NCI-H187 (cell line): Measurements from ENCODE around the gene ADAM12.

Experiments used
- DNase-seq, 2 experiments: peaks; one replicate each; lab custom pipeline; 2025; lab: John Stamatoyannopoulos, UW

ADAM12 gene

DNA sequence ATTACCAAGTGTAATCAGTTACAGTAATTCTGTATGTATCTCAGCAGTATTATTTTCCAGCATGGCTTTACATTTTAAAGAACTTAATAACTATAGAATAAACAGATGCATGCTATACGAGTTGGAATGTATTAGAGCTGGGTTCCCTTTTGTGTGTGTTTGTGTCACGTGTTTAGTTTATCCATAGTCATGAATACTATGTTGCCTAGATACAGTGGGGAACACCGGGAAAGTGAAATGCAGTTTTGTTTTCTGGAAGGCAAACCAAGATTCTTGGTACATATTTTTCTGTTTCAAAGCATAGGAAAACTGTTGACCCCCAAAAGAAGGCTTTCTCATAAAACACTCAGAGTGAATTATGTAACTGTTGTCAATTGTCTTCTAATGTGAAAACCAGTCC, 372.9 kb downstream of the ADAM12 start:
- DNase-seq, result no peak

DNA sequence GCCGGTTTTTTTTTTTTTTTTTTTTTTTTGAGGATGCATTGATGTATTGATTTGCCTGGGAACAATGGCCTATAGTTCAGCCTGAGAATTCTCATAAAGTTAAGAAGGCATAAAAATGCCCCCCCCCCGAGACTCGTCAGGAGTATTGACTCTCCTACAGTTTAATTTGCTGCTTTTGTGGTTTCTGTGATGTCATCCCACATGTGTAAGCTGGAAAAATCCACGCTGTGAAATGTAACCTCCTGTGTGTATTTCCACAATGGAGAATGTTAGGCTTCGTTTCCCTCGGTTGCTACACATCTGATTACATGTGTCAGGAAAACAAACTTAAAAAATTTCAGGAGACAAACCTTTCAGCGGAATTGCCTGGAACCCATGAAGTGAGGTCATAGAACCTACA, 374.0 kb downstream of the ADAM12 start:
- no peak for DNase-seq

DNA sequence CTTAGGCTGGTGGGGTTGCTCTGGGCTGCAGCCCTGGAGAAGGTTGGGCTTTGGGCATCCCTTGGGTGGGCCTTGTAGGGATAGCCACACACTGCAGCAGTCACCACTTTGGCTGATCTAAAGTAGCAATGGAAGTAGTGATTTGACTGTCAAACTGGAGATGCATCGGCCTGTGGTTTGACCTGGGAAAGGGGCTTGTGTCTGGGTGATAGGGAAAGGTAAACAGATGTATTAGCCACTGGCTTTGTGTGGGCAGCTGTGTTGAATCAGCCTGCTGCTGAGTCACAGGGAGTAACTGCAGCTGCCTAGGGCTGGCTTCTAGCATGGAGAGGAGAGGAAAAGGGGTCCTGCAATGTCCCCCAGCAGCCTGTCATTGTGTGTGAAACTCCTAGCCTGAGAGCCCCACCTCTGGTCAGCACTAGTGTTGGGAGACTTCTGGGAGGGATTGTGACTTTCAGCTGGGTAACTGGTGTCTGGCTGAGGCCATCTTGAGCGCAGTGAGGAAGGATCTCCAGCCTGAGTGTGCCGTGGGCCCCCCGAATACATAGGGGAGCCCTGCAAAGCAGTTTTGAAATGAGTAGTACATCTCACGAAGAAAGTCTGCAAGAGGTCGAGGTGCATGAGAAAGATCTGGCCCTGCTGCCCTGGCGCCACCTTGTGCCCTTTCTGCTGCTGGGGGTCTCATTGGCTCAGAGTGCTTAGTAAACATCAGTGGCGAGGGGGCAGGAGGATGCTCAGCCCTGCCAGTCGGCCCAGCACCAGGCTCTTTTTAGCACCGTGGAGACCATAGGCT, 374.6 kb downstream of the ADAM12 start:
- DNase-seq, result no peak

DNA sequence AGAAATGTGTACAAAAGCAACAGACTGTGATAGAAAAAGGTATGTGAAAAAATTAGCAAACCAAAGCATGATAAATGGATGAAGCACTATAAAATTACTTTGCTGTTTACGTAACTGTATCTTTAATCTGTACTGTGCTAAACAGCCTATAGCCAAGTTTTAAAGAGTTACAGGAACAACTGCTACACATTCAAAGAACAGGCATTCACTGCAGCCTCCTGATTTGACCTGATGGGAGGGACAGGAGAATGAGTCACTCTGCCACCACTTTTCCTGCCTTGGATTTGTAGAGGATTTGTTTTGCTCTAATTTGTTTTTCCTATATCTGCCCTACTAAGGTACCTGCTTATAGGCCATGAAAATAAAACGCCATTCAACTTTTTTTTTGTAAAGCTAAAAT, 375.8 kb downstream of the ADAM12 start:
- DNase-seq, result no peak

DNA sequence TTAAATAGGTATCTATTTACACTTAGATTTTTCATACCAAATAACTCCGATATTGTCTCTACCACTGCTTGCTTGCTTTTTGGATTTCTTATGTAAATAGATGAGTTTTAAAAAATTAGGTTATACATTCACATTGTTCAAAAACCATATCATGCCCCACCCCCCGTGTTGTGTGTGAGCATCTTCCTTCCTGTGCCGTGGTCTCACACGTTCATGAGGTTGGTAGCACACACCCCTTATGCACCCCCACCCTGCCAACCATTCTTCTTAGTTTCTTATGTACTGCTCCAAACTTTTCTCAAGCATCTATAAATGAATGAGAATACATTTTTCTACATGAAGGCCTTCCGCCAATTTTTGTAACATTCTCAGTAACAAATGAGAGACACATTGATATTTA, 376.3 kb downstream of the ADAM12 start:
- DNase-seq, result no peak

DNA sequence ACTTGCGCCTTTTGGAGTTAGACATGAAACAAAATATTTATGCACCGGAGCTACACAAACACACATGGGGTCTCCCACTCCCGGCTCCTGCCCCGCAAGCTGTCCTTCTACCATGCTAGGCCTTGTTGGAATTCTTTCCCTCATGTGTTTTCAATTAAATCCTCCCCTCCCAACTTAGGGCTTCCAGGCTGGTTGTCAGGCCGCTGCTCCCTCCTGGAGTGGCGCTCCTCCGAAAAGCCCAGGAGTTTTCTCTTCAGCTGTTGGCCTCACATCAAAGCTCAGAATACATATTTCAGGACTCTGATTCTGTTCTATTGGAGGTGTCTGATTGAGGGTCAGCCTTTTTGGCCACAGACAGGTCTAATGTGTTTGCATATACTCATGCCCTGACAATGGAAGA, 378.6 kb downstream of the ADAM12 start:
- DNase-seq, result no peak

DNA sequence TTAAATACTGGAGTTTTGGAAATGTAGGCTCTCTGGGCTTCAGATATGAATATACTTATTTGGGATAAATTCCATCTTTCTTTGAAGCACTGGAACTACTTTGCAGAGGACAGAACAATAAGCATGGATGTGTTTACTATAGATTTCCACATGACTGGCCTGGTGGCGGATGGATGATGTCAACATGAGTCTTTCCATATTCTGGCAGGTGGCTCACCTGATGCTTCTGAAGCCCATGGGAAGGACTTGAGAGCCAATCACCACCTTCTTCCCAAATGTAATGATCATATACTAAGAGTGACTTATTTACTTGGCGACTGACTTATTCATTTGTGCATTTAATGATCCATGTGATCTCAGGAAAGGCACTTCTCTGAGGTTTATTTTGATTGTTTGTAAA, 381.4 kb downstream of the ADAM12 start:
- DNase-seq, result no peak

DNA sequence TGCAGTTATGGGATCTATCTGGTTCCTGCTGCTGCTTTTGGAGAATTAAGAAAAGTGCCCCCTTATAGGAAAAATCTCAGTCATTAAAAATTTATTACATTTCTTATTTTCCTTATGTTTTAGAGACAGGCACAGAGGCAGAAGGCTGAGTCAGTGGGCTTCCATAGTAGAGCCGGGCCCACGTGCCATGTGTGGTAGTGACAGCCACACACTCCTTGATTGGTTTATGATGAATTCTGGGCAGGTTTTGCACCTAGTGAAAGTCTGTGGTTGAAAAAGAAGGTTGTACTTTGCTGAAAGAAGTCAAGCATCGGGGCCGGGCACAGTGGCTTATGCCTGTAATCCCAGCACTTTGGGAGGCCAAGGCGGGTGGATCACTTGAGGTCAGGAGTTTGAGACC, 382.0 kb downstream of the ADAM12 start:
- no peak for DNase-seq

DNA sequence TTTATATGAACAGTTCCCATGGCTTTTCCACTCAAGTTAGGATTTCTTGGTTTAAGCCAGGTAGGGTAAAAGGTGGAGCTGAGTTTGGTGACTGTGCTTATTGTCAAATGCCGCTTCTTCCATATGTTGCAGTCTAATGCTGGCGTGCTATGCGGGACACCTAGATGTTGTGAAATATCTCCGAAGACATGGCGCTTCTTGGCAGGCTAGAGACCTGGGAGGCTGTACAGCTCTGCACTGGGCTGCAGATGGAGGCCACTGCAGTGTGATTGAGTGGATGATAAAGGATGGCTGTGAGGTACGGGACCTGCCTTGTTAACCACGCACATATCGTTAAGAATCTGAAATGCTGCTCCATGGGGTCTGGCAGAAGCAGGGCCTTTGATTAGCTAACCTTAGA, 383.5 kb downstream of the ADAM12 start:
- DNase-seq, result no peak

DNA sequence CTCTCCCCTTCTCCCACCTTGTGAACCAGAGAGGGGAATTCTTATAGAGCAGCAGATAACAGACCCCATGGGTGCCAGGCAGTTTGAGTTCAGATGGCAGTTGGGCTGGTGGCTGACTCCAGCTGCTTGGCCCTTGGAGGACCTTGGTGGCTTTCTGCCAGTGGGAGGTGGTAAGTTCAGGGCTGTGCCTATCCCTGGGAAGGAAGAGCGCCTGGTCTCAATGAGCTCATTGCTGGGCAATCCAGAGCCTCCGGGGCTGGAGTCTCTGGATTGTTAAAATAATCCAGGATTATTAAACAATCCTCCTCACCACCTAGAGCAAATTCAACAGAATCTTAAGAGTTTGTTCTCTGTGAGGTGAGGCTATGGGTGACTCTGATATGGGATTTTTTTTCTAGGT, 386.7 kb downstream of the ADAM12 start:
- DNase-seq, result no peak

DNA sequence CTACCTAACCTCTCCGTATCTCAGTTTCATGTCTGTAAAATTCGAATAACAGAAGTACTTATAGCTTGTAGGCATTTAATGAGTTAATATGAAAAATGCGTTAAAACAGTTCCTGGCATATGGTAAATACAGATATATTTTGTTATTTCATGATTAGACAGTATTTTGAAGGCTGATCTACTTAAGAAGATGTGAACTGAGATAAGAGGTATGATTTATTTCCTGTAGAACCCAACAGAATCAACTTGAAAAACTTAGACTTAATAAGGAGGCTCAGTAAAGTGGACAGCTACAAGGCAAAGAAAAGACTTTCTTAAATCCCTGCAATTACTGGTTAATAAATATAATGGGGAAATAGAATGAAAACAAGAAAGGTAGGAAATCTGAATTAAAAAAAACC, 388.6 kb downstream of the ADAM12 start:
- DNase-seq, result no peak

DNA sequence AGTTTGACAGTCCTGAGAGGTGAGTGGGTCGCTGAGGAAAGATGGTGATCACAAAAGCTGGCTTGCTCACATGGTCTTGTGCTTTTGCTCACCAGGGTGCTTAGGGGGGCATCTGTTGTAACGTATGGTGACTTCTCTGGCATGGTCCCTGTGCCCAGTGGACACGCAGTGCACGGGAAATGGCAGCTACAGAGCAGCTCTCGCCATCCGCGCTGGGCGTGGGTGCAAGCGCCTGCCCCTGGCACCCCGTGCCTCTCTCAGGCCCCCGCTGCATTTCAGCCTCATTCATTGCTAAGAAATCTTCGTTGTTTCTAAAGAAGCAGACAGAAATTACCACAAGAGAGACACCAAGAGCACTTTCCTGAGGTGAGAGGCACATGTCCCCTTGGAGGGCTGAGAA, 390.7 kb downstream of the ADAM12 start:
- DNase-seq, result no peak

DNA sequence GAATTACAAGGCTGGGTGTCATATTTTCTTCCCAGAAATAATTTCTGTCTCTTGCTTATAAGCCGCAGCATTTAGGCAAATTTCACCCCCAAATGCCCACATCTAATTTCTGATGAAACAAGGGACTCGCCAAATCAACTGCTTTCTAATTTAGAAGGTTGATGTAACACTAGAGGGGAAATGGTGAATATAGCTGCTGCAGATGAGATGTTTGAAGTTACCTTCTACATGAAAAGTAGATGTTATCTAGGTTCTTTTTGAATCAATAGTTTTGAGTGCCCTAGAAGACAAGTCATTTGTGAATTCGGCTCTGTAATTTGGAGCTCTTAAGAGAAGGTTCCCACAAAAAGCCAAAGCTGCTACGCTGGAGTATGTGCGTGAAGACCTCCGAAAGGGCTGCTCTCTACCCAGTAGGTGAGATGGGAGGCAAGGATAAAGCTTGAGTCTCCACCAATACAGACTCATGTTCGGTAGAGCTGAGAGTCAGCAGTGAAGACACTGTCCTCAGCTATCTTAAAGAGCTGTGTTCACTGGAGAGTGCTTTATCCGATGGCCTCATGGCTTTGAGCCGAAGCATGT, 392.5 kb downstream of the ADAM12 start:
- DNase-seq, result no peak

DNA sequence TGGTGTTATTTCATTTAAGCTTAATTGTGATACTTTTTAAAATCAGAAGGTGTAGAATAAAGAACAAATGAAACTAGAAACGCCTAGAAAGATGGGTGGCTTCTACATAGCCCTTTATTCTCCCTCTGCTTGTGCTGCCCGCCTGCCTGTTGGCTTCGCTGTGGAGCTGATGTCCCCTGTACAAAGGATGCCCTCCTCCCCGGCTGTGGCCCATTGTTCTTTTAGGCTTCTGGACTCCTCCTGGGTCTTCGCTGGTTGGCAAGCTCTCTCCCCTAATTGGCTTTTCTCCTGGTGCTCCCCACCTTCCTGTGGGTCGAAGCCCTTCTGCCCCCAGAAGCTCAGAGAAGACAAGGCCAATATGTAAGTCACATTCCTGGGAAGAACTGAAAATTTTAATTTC, 393.7 kb downstream of the ADAM12 start:
- no peak for DNase-seq

DNA sequence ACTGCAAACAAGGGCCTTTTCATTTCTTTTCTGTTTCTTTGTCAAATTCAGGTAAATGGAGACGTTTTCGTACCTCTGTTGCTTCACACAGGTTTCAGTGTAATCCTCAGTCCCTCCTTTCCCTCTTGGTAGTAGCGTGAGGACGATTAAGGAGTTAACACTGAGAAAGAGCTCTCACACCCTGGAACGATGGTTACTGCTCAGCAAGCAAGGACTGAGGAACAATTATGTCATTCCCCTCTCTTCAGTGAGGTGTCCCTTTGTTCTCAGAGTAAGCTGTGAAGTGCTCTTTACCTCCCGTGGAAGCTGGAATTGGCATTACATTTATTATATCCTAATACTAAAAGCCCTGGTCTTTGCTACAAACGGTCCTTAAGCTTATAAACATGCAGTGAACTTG, 396.0 kb downstream of the ADAM12 start:
- DNase-seq, result no peak

DNA sequence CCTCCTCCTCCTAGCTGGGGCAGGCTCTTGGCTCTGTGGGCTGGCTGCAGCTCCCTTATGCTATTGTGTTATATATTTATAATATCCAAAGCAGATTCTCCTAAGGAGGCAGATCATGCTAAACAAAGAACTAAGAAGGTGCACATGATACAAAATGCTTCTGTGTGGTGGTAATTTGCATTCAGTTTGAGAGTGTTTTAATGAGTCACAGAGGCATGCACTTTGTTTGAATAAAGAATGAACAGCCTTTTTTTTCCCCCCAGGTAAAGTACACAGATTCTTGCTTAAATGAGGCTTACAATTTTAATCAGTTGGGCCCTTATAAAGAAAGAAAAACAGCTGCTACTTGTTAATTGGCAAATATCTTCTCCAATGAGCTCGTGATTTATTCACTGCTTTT, 396.9 kb downstream of the ADAM12 start:
- DNase-seq, result no peak

DNA sequence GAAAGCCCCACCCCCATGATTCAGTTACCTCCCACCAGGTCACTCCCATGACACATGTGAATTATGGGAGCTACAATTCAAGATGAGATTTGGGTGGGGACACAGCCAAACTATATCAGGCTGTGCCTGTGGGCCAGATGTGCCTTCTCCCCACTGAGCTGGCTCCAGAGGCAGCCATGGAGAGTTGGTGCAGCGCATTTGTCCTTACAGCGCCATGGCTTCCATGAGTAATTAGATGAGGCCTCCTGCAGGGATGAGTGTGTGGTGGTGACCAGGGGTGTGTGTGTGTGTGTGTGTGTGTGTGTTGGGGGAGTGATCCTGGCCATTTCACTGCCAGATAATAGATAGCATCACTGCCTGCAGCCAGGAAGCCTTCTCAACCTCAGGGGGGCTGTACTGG, 397.3 kb downstream of the ADAM12 start:
- DNase-seq, result no peak

DNA sequence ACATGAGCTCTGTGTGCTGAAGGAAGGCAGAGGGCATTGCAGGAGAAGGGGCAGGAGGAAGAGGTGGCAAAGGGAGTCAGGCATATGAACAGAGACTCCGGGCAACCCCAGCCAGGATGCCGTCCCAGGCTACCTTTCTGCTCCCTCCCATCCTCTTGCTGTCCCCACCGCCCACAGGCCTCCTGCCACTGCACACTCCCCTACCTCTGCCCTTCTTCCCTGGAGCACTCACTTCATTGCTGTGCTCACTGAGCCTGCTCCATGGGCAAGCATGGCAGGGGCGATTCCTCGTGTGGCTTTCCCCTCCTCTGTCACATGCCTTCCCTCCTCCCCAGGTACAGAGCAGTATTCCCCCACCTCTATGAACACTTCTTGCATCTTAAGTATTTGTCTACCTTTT, 398.5 kb downstream of the ADAM12 start:
- no peak for DNase-seq

DNA sequence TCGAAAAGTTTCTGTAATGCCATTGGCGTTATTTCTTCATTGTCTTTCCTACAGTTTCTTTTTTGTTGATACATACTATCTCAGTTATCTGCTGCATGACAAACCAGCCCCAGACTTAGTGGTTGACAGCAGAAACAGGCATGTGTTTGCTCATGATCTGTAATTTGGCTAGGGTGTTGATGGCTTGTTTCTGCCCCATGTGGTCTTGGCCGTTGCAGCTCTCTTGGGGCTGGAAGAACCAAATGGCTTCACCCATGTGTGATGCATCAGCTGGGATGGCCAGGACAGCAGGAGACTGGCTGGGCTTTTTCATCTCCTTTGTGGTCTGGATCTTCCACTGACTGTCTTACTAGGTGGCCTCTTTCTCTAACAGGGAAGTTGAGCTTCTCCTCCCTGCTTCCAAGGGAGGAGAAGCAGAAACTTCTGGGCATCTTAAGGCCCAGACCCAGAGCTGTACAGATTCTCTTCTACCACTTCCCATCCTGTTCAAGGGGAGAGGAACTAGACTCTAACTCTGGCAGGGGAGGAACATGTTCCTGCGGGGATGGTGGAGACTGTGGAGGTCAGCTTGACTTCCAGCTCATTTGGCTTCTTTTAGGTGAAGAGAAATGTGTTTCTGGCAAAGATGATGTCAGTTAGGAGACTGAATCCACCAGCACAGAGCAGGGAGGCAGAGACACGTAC, 402.6 kb downstream of the ADAM12 start:
- DNase-seq, result no peak

DNA sequence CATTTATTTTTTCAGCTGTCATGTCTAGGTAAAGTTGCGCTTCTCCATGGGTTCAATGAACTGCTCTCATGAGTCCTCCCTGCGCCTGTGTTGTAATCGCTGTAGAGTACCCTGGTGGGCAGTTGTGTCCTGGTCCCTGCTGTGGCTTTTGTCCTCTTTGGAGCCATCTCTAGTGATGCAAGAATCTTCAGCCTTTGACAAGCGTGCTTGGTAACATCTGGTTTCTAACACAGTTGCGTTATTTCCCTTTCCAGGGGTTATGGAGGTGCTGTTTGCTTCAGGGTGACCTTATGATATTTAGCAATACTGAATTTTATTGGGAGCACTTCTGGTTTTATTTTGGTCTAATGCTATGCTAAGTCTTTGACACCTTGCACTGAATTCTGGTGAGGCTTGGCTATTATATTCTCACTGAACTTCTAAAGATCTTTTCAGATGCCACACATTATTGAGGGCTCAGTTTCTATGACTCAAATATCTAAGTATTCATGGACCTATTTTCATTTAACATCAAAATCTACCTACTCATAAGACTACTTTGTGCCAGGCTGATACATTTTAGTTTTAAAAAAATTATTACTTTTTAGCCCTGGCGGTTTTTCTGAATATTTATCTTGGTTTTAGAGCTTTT, 403.3 kb downstream of the ADAM12 start:
- DNase-seq, result no peak

DNA sequence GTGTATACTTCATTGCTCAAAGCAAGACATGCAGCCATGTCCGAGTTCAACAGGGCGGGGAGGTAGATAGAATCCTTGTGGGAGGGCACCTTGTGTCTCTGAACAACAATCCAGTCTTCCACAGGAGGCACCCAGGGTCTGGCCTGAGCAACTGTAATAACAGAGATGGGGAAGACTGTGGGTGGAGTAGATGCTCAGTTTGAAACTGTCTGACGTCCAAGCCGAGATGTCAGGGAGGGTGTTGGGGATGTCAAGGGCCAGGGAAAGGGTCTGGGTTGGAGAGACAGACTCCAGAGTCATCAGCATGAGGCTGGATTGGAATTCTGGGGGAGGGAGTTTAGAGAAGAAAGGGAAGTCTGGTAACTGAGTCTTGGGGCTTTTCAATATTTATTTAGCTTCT, 403.9 kb downstream of the ADAM12 start:
- DNase-seq, result no peak

DNA sequence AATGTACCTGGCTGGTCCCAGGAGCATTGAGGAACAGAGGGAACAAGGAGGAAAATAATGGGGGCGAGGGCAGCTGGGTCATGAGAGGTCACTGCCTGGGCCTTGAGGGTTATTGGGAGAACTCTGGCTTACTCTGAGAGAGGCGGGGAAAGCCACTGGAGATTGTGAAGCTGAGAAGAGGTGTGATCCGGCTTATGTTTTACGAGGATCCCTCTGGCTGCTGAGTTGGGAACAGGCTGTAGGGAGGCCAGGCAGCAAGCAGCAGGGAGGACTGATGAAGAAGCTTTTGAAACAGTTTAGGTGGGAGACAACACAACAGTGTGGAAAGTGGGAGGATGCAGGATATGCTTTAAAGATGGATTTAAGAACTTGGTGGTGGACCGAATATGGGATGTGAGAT, 404.6 kb downstream of the ADAM12 start:
- DNase-seq, result no peak

DNA sequence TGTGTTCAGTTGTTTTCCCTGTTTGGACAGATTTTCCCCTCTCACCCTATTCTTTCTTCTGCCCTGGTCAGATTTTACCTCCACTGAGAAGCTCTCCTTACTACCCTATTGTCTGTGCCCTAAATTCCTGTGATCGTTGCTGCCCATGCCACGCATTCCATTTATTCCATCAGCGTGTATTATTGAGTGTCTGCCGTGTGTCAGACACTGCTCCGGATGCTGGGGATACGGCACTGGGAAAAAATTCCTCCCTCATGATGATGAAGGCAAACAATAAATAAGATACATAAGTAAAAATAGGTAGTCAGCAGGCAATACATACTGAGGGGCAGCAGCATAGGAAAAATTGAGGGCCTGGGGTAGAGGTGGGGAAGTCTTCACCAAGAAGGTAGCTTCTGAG, 405.1 kb downstream of the ADAM12 start:
- DNase-seq, result no peak
